GM19023 (cell line): Measurements from ENCODE around the gene TRPC4AP.
"Not testable (repeated sequence)": the region's sequence is repeated elsewhere in the genome, so short reads cannot be mapped to it uniquely, and the experiment has no call there.

Source experiments
- ATAC-seq: cut with Tn5 transposase; IDR thresholded peaks from one replicate; pipeline ENCODE4 v1.9.1; 2021; ENCODE audit warnings: mild to moderate bottlenecking, moderate library complexity; ENCODE audit not compliant: unreplicated experiment

TRPC4AP gene

DNA sequence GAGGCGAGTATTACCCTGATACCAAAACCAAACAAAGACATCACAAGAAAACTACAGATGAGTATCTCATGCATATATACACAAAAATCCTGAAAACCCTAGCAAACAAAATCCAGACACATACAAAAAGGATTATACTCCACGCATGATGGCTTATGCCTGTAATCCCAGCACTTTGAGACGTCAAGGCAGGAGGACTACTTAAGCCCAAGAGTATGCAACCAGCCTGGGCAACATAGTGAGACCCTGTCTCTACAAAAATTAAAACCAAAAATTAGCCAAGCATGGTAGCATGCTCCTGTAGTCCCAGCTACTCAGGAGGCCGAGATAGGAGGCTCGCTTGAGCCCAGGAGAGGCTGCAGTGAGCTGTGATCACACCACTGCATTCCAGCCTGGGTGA, 32.4 kb downstream of the TRPC4AP start:
- ATAC-seq, result no peak

DNA sequence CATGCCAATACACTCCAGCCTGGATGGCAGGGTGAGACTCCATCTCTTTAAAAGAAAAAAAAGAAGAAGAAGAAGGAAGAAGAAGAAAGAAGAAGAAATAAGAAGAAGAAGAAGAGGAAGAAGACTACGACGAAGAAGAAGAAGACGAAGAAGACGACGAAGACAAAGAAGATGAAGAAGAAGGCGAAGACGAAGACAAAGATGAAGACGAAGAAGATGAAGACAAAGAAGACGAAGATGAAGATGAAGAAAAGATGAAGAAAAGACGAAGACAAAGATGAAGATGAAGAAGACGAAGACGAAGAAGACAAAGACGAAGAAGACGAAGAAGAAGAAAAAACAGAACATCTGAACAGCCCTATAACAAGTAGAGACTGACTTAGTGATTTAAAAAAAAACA, 33.0 kb downstream of the TRPC4AP start:
- ATAC-seq, result no peak

DNA sequence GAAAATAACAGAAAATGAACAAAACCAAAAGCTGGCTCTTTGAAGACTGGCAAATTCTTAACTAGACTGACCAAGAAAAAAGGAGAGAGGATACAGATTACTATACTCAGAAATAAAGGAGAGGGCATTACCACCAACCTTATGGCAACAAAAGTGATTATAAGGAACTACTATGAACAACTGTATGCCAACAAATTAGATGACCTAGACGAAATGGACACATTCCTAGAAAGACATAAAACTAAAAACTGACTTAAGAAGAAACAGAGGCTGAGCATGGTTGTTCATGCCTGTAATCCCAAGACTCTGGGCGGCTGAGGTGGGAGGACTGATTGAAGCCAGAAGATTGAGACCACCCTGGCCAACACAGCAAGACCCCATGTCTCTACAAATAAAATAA, 33.5 kb downstream of the TRPC4AP start:
- ATAC-seq, result no peak

DNA sequence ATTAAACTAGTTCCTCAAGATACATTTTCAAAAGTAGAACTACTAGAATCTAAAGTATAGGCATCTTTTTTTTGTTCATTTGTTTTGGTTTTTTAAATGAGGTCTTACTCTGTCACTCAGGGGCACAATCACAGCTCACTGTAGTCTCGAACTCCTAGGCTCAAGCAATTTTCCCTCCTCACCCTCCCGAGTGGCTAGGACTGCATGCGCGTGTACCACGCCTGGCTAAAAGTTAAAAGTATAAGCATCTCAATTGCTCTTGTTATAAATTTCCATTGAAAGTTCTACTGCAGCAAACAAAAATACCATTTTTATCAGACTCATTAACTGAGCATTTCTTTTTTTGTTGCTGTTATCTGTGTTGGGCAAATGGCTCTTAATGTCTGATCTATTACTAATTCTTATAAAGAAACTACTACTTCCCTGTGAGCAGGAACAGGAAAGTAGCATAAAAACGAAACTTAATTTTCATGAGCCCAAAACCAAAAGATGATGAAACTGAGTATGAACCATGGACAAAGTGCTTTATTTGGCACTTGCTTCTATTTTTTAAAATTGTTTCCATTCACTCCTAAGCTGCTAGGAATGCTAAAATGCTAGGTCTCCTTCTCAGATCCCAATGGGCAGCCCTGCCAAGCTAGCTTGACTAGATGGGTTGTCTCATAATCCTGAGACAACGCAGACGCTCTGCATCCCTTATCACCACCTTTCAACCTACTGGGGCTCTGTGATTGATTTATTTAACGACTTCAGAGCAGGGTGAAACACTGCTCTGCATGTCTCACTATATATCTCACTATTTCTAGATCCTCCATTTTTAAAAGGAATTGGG, 36.9 kb downstream of the TRPC4AP start:
- no peak for ATAC-seq

DNA sequence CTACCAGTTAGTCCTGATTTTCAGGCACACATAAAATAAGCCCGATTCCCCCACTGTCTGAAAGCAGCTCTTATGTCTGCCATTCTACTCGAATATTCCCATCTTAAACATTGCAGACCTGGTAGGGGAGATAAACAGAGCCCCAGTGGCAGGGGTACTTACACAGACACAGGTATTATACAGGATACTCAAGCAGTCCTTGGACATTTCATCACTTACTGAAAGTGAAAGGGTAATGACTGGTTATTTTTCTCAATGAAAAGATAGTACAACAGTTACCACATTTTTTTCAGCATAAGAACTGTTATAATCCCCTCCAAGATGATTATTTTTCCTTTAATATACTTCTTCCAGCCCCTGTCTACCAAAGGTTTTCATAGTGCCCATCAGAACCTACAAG, 37.8 kb downstream of the TRPC4AP start:
- ATAC-seq, result no peak

DNA sequence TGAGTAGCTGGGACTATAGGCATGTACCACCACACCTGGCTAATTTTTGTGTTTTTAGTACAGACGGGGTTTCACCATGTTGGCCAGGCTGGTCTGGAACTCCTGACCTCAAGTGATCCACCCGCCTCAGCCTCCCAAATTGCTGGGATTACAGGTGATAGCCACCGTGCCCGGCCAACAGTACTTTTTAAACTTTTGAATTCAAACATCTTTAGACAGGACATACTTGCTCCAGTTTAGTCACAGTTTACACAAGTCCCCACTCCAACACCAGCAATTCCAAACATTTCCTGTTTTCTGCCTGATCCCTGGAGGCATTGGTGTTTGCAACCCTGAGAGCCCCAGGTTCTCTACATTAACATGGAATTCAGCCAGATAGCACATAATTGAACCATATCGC, 40.0 kb downstream of the TRPC4AP start:
- not testable (repeated sequence) for ATAC-seq

DNA sequence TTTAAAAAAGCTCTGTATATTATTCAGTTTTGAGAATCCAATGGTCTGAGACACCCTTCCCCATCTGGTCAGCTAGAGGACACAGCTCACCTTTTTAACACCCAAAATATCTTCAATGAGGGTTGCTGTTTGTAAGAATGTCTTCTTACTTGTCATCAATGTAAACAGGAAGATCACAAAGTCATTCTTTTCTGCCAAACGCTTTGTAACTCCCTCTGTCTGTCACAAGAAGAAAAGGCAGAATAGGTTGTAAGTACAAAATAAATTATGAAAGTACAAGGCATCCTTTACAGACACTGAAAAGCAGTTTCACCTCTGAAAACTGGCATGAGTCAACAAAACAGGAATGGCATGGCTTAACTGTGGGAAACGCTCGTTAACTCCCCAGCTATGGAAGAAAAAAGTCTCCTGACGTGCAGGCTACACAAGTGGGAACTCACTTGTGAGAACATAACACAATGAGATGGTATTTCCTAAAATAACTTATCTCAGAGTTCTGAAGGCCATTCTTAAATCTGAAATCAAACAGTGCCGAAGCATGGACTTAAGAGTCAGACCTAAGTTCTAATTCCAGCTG, 42.7 kb downstream of the TRPC4AP start:
- ATAC-seq, result no peak

DNA sequence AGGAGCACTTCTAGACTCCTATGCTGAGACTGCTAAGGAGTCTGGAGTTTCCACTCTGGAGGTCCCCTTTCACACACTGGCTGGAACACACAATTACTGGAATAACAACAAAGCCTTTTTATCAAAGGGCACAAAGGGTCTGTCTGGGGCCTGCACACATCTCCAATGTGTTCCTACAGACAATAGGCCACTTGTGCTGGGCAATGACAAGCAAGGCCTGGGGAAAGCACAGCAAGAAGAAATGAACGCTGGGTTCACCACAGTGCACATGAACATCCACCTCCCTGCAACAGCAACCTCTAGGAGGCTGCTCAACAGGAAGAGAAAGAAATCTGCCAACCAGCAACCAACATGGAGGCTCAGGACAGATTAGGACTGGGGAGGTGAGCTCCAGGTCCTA, 43.9 kb downstream of the TRPC4AP start:
- ATAC-seq, result no peak

DNA sequence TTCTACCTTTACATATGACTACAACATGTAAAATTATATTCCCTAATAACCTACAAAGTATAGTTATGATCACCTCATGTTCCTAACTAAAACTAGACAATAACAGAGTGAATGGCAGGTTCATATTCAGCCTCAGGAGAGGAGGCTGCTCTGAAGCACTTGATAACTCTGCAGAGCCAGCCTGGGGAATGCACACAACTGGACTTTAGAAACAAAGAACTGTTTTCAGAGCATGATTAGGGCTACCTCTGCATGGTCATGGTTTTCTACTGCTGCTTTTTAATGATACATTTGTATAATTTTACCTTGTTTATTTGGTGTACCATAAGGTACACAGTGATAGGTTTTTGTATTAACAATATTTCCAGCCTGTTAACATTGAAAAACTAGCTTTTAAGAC, 50.3 kb downstream of the TRPC4AP start:
- no peak for ATAC-seq

DNA sequence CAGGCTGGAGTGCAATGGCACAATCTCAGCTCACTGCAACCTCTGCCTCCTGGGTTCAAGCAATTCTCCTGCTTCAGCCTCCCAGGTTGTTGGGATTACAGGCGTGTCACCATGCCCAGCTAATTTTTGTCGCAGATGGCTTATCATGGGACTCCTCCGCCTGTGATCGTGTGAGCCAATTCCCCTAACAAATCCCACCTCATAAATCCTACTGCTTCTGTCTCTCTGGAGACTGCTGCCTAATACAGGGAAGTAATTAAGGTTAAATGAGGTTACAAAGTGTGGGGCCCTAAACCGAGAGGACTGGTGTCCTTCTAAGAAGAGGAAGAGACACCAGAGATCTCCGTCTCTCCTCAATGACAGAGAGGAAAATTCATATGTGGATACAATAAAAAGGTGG, 52.0 kb downstream of the TRPC4AP start:
- ATAC-seq, result no peak

DNA sequence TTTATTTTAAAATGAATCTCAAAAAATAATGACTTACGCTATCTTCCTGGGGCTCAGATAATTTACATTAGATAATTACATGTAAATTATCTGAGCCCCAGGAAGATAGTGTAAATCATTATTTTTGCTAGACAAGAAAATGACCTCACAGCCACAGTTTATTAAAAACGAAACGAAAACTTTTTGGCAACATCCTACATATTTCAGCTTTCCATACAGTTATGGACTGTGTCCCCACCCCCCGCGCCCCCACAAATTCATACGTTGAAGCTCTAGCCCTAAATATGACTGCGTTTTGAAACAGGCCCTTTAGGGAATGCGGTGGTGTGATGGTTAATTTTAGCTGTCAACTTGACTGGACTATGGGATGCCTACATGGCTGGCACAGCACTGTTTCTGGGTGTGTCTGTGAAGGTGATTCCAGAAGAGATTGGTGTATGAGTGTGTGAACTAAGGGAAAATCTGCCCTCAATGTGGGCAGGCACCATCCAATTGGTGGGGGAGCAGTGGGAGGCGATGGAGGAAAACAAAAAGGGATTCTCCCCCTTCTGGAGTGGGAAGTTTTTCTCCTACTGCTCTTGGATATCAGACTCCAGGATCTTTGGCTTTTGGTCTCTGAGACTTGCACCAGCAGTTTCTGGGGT, 52.6 kb downstream of the TRPC4AP start:
- no peak for ATAC-seq

DNA sequence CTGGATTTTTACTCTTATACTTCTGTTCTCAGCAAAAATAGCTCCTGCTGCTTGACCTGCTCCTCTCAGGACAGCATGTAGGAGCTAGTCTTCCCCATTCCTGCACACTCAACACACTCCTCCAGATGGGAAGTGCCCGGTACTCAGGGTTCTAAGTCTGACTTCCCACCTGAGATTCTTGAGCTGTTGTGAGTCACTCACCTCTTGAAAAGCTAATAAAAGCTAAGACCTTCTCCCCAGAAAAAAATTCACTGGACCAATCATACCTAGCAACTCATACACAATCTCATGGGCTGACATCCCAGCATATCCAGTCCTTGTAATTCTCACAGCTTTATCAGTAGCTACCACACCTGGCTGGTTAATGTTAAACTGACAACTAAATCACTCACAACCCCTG, 53.5 kb downstream of the TRPC4AP start:
- ATAC-seq, result no peak

DNA sequence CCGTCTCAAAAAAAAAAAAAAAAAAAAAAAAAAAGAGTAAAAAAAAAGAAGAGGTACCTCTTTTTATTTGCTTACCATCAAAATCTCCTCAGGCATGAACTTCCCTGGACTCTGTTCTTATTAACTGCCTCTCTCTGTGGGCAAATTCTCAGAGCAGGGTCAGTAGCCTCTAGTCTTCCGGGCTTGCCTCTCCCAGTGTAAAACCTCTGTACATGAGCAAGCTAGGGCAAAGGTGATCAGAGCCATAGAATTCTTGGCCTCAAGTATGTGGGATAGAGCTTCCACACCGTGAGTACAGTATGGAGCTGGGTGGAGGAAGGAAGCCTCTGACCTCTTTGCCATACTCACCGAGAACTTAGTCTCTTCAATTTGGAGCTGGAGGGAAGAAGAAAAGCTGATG, 58.5 kb downstream of the TRPC4AP start:
- no peak for ATAC-seq

DNA sequence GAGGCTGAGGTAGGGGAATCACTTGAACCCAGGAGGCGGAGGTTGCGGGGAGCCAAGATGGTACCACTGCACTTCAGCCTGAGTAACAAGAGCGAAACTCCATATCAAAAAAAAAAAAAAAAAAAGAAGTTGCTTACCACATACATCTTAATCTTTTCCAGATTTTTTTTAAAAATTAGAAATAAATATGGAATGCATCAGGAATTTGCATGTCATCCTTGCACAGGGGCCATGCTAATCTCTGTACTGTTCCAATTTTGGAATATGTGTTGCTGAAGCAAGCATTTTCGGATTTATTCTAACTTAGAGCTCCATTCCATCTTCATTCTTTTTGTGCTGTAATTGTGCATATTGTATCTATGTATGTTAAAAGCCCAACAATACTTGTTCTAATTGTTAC, 62.5 kb downstream of the TRPC4AP start:
- no peak for ATAC-seq

DNA sequence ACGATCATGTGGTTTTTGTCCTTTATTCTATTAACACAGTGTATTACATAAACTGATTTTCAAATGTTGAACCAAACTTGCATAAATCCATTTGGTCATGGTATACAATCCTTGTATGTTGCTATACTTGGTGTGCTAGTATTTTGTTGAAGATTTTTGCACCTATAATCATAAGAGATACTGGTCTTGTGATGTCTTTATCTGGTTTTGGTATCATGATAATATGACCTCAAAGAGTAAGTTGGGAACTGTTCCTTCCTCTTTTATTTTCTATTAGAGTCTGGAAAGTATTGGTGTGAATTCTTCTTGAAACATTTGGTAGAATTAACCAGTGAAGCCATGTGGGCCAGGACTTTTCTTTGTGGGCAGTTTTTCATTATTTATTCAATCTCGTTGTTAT, 65.3 kb downstream of the TRPC4AP start:
- ATAC-seq, result no peak

DNA sequence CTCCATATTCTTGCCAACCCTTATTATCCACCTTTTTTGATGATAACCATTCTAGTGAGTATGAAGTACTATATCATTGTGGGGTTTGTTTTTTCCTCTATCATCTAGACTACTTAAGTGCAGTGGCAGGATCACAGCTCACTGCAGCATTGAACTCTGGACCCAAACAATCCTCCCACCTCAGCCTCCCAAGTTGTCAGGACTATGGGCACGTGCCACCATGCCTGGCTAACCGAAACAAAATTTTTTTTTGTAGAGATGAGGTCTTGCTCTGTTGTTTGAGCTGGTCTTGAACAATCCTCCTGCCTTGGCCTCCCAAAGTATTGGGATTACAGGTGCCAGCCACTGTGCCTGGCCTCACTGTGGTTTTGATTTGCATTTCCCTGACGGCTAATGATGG, 67.5 kb downstream of the TRPC4AP start:
- no peak for ATAC-seq

DNA sequence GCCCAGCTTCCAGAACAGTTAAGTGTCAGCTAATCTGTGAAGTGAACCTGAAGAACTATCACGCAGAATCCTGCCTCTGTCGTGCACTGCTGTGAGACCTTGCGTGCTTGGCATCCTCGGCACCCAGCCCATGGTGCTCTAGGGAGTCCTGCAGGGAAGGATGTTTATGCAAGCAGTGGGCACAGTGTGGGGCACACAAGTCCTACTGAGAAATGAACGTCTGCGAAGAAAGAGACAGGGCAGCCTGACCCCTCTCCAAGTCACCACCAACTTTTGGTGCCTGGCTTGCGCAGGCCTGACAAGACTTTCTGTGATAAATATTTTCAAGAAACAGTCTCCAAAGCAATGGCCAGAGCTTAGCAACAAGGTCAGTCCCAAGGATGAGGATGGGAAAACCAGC, 69.0 kb downstream of the TRPC4AP start:
- no peak for ATAC-seq

DNA sequence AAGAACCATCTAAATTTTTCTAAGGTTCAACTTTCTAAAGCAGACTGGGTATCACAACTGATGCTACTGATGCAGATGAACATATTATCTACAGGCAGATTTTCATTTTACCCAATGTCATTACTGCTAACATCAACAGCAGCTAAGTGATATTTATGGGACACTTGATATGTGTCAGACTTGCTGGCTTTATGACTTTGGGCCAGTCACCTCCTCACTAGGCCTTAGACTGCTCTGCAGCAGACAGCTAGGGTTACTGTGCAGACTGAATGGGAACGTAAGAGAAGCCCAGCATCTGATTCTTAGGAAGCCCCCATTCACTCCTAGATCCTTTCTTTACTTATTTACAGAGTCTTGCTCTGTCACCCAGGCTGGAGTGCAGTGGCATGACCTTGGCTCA, 70.8 kb downstream of the TRPC4AP start:
- no peak for ATAC-seq

DNA sequence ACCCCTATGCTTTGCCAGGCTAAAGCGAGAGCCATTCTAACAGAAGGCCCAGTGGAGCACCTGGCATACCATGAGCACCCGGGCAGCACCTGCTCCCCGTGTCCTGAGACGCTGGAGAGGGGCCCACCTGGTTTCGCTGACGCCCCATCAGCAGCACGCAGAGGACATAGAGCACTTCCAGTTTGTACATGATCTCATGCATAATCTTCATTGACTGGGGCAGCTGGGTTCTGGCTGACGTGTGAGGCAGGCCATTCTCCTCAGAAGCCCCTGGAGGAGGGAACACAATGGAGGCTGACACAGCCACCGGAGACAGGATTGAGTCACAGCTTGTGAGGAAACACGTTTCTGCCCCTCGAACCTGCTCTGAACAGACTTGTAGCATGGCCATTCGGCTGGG, 71.5 kb downstream of the TRPC4AP start:
- ATAC-seq, result no peak

DNA sequence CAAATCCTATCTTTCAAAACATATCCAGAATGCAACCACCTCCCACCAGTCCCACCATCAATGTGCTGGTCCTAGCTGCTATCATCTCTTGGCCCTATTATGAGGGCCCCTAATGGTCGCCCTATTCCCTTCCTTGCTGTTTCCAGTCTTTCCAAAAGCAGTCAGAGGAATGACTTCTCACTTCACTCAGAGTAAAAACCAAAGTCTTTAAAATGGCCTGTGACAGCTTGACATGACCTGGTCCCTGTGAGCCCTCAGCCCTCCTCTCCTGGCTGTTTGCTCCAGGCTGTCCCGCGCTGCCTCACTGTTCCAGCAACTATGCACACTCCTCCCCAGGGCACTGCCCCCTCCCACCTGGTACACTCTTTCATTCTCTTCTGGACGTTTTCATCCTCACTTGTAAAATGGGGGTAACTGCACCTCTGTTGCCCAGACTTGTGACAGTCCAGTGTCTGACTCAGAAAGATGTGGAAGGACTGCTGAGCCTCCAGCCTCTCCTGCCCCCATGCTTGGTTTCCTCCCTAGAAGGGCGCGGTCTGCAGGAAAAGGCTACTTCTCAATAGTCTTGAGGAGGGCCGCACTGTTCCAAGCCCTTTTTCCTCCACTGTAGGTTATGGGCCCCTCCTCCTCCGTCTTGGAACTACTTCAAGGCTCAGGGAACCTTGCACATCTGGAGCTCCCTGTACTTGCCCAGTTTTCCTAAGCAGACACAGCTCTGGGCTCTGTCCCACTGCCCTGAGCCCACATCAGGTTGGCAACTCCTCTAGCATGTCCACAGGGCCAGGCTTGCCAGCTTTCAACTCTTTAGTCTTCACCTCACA, 72.3 kb downstream of the TRPC4AP start:
- no peak for ATAC-seq

DNA sequence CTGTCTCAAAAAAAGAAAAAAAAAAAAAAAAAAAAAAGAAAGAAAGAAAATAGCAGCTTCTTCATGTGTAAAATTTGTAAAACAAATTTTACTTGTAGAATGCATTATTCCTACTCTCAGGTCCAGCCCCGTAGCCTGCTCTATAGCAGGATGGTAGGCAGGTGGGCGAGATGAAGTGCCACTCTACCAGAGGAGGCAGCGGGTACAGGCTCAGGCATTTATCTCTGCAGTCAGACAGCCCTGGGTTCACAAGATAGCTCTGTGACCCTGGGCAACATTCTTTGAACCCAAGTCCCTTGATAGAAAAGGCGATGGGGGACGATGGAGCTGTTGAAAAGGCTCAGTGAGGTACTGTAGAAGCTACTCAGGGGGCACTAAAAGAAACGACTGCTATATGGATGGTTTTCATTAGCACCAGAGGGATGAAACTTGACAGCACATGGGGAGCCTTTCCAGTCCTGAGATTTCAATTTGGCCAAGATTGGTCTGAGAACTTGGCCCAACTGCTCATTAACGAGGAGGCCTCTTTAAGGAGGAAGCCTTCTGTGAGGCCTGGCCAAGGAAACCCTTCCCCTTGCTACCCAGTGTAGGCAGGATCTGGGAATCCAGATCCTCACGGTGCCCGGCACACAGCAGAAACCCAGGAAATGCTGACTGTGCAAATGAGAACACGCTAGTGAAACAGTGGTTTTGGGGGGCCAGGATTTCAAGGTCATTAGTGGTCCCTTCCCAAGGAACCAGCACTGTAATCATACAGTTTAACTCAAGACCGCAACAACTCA, 73.8 kb downstream of the TRPC4AP start:
- ATAC-seq, result no peak
